HEK293T (cell line): ENCODE results near the gene UBE2C.

Experiments used
- CTCF ChIA-PET: fragments of 350-600 bp; formaldehyde crosslinking; extraction: SDS; loops from one replicate; lab custom pipeline; 2021; ENCODE audit warnings: antibody characterized with exemption, inconsistent platforms; lab: Yijun Ruan, JAX
- POLR2A ChIA-PET: fragments of 350-600 bp; formaldehyde crosslinking; extraction: SDS; loops from one replicate; lab custom pipeline; 2020; ENCODE audit warnings: antibody characterized with exemption, inconsistent platforms; lab: Yijun Ruan, JAX
- DNase-seq: peaks from one replicate; pipeline ENCODE4 v3.0.0; 2012; ENCODE audit warnings: mixed read lengths; ENCODE audit errors: extremely low spot score
- ARNT ChIP-seq: fragments of 450-650 bp; IDR thresholded peaks from 2 replicates; pipeline ENCODE4 v1.6.1; 2017; ENCODE audit warnings: mild to moderate bottlenecking
- BHLHE40 ChIP-seq: fragments of 450-650 bp; IDR thresholded peaks from 2 replicates; pipeline ENCODE4 v1.6.1; 2016; ENCODE audit warnings: mild to moderate bottlenecking, moderate library complexity, borderline replicate concordance
- CTBP1 ChIP-seq: fragments of 450-650 bp; IDR thresholded peaks from 2 replicates; pipeline ENCODE4 v1.6.1; 2016; ENCODE audit warnings: borderline replicate concordance
- ELF4 ChIP-seq: fragments of 450-650 bp; IDR thresholded peaks from 2 replicates; pipeline ENCODE4 v1.6.1; 2017; ENCODE audit warnings: antibody characterized with exemption
- FOXA1 ChIP-seq: fragments of 450-650 bp; IDR thresholded peaks from 2 replicates; pipeline ENCODE4 v1.6.1; 2016; ENCODE audit warnings: mild to moderate bottlenecking
- FOXK2 ChIP-seq: fragments of 450-650 bp; IDR thresholded peaks from 2 replicates; pipeline ENCODE4 v1.6.1; 2016; ENCODE audit warnings: mild to moderate bottlenecking
- FOXM1 ChIP-seq: fragments of 450-650 bp; IDR thresholded peaks from 2 replicates; pipeline ENCODE4 v1.6.1; 2017; ENCODE audit warnings: mild to moderate bottlenecking, borderline replicate concordance
- HDGF ChIP-seq: fragments of 450-650 bp; IDR thresholded peaks from 2 replicates; pipeline ENCODE4 v1.6.1; 2017; ENCODE audit warnings: antibody characterized with exemption, borderline replicate concordance
- L3MBTL2 ChIP-seq: fragments of 450-650 bp; conservative IDR thresholded peaks from 2 replicates; pipeline ENCODE4 v1.6.1; 2016; ENCODE audit warnings: mild to moderate bottlenecking
- LEF1 ChIP-seq: fragments of 450-650 bp; IDR thresholded peaks from 2 replicates; pipeline ENCODE4 v1.6.1; 2017; ENCODE audit warnings: mild to moderate bottlenecking, borderline replicate concordance
- NFRKB ChIP-seq: fragments of 450-650 bp; IDR thresholded peaks from 2 replicates; pipeline ENCODE4 v1.6.1; 2016; ENCODE audit warnings: mild to moderate bottlenecking, moderate library complexity
- SP1 ChIP-seq: fragments of 450-650 bp; IDR thresholded peaks from 2 replicates; pipeline ENCODE4 v1.6.1; 2017
- SUZ12 ChIP-seq: fragments of 450-650 bp; IDR thresholded peaks from 2 replicates; pipeline ENCODE4 v1.6.1; 2016; ENCODE audit warnings: mild to moderate bottlenecking
- TARDBP ChIP-seq: fragments of 450-650 bp; IDR thresholded peaks from 2 replicates; pipeline ENCODE4 v1.6.1; 2016
- ZNF384 ChIP-seq: fragments of 450-650 bp; IDR thresholded peaks from 2 replicates; pipeline ENCODE4 v1.6.1; 2016
- TF ChIP-seq, protein P1 (sequence below): fragments of 450-650 bp; IDR thresholded peaks from 2 replicates; pipeline ENCODE4 v1.6.1; 2016

UBE2C gene

DNA sequence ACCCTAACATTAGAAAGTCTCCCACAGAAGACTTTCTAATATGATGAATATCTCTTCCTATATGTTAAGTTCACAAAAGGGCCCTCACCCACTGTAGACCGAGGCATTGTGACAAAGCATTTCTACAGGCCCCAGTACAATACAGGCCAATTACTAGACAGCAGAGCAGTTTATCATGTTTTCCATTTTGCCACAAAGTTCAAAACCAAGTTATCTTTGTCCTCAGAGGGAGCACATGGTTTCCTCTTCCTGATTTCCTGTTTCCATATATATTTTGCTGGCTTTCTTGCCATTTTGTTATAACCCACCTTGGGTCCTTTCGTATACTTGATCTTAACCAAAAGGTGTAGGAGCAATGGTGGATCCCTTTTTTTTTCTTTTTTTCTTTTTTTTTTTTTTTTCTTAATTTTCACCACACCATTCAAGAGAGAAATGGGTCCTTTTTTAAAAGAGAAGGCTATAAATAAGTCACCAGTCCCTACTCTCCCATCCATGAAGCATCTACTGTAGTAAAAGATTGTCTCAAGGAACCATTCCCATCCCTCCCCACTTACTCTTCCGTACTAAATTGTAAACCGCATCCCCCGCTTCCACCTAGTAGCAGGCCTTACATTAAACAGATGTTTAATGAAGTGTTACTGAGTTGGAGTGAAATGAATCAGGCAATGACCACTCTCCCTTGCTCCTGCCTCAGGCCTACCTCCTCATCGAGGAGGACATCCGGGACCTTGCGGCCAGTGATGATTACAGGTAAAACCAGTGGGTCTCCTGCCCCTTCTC, 2.1 kb upstream of the UBE2C start:
- TF ChIP-seq FOXK2 (no peak), NFRKB (no peak), ZNF384 (no peak), SP1 (no peak), CTBP1 (no peak), SUZ12 (no peak), ARNT (no peak), L3MBTL2 (no peak), LEF1 (no peak)
- ChIA-PET CTCF (no interaction called here), POLR2A (no interaction called here)

GRCh38 chr20:45813006-45813340, 529 bp downstream of the UBE2C start:
- ChIA-PET POLR2A (interaction anchor here (0.8 to 3.5 kb wide), 7 partner anchors 8 to 121 kb away, joined by 3 to 10 read pairs (median 4); partner anchors contain the start of genes ACOT8, PCIF1, SNX21 and ZSWIM3), CTCF (interaction anchor here (0.7 kb wide), 1 partner anchor 315 kb away, joined by 3 read pairs; no protein-coding TSS in a partner anchor)
- no peak for DNase-seq
- TF ChIP-seq FOXK2 (no peak), FOXM1 (no peak), SUZ12 (no peak), ZNF384 (no peak), ELF4 (no peak), ARNT (no peak), NFRKB (no peak), TARDBP (no peak)

More for the DNA sequence above, 2.1 kb upstream of the UBE2C start:
- DNase-seq = no peak

GRCh38 chr20:45813489-45813888, 1.0 kb downstream of the UBE2C start:
- no peak for DNase-seq
- POLR2A ChIA-PET = interaction anchor here (0.8 to 3.5 kb wide), 7 partner anchors 8 to 121 kb away, joined by 3 to 10 read pairs (median 4); partner anchors contain the start of genes PCIF1 and SNX21
- no peak for TF ChIP-seq L3MBTL2
- no peak for TF ChIP-seq FOXK2
- no peak for TF ChIP-seq ELF4
- CTCF ChIA-PET = no interaction called here

- ChIA-PET POLR2A (interaction anchor here (0.8 to 3.5 kb wide), 4 partner anchors 8 to 120 kb away, joined by 3 to 10 read pairs (median 8); partner anchors contain the start of genes PCIF1 and SNX21), CTCF (no interaction called here)
- TF ChIP-seq SP1 (no peak), FOXM1 (no peak), TARDBP (no peak), FOXK2 (no peak), ZNF384 (no peak), BHLHE40 (no peak), SUZ12 (no peak), NFRKB (no peak), L3MBTL2 (no peak), FOXA1 (no peak), ARNT (no peak), LEF1 (no peak), CTBP1 (no peak), ELF4 (no peak), HDGF (no peak)
- TF ChIP-seq, protein P1, sequence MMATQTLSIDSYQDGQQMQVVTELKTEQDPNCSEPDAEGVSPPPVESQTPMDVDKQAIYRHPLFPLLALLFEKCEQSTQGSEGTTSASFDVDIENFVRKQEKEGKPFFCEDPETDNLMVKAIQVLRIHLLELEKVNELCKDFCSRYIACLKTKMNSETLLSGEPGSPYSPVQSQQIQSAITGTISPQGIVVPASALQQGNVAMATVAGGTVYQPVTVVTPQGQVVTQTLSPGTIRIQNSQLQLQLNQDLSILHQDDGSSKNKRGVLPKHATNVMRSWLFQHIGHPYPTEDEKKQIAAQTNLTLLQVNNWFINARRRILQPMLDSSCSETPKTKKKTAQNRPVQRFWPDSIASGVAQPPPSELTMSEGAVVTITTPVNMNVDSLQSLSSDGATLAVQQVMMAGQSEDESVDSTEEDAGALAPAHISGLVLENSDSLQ = no peak
- no peak for DNase-seq
Measured at GRCh38 chr20:45814314-45814713, 1.9 kb downstream of the UBE2C start.

DNA sequence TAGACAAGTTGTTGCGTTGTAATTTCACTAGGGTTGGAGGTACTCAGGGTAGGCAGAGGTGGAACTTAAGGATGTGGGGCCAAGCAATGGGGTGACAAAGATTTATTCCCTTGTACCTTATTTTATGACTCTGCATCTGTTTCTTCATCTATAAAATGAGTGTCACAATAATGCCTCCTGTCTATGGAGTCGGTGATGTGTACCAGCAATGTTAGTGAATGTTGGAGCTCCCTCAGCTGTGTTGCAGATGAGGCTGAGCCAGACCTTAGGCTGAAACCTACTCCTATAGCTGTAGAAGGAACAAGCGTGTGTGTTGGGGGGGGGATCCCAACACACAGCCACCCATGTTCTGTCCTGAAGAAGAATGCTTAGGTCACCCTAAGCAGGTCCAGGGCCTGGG, 4.5 kb downstream of the UBE2C start:
- POLR2A ChIA-PET = interaction anchor here (0.9 to 1.3 kb wide), 4 partner anchors 16 to 117 kb away, joined by 3 read pairs; partner anchors contain the start of gene SNX21
- CTCF ChIA-PET = no interaction called here

GRCh38 chr20:45817376-45818194, 5.1 kb downstream of the UBE2C start:
- POLR2A ChIA-PET = interaction anchor here (0.9 to 1.3 kb wide), 5 partner anchors 9 to 116 kb away, joined by 3 read pairs; partner anchors contain the start of gene SNX21
- CTCF ChIA-PET = no interaction called here
- no peak for DNase-seq
- TF ChIP-seq SP1 (no peak), LEF1 (no peak), L3MBTL2 (no peak), ZNF384 (no peak), FOXA1 (no peak), SUZ12 (no peak), ELF4 (no peak), FOXM1 (no peak), BHLHE40 (no peak), ARNT (no peak), FOXK2 (no peak), NFRKB (no peak), TARDBP (no peak), CTBP1 (no peak), HDGF (no peak)
- TF ChIP-seq, protein P1 = no peak

More for the DNA sequence above, 4.5 kb downstream of the UBE2C start:
- DNase-seq = no peak
- no peak for TF ChIP-seq SUZ12
- no peak for TF ChIP-seq ZNF384
- TF ChIP-seq, protein P1 = no peak
- TF ChIP-seq LEF1 = no peak
- TF ChIP-seq CTBP1 = no peak
- TF ChIP-seq FOXK2 = no peak
- no peak for TF ChIP-seq HDGF
- TF ChIP-seq ARNT = no peak
- no peak for TF ChIP-seq FOXM1
- no peak for TF ChIP-seq FOXA1
- TF ChIP-seq ELF4 = no peak
- TF ChIP-seq BHLHE40 = no peak
- no peak for TF ChIP-seq NFRKB
